ENCODE measurements around the gene SUPV3L1. TPM values are rescaled to one million over a fixed set of nuclear protein-coding genes. Genes with fewer than 3 reads are reported as not detected.

Gene SUPV3L1
- total and polyA plus RNA-seq, 10 of the 15 experiments (the other 5 are each of a cell fraction or from before 2014, with no cell fraction given), result 18.4 to 57.8 (median 44.2) TPM

DNA sequence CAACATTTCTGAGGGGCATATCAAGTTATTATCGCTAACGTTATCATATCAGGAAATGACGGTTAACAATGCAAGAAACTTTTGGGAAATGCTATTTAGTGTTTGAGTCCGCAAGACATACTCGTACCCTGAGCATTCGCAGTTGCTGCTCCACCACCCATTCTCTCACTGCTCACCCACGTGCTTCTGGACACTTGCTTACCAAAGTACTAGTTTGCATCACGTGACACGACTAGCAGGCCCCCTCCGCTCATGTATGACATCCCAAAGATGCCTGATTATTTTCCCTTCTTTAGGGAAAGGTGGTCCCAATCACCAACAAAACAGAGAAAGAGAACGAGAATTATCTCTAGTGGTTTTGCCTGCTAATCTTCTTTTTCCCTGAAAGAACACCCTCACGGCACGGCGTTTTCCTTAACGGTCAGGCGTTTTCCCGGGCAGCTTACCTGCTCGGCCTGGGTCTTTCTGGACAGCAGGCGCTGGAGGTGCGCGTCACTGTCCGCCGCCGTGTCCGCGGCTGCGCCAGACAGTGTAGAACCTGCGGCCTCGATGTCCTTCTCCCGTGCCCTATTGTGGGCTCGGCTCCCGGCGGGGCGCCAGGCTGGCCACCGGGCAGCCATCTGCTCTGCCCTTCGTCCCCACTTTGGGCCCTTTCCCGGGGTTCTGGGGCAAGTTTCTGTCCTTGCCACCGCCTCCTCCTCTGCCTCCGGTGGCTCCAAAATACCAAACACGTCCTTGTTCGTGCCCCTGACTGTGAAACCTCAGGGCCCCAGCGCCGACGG lies at the start of gene SUPV3L1 (continued):
- TF ChIP-seq, protein P1, sequence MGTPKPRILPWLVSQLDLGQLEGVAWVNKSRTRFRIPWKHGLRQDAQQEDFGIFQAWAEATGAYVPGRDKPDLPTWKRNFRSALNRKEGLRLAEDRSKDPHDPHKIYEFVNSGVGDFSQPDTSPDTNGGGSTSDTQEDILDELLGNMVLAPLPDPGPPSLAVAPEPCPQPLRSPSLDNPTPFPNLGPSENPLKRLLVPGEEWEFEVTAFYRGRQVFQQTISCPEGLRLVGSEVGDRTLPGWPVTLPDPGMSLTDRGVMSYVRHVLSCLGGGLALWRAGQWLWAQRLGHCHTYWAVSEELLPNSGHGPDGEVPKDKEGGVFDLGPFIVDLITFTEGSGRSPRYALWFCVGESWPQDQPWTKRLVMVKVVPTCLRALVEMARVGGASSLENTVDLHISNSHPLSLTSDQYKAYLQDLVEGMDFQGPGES (IDR thresholded peaks at IDR 0.05), result 0 out of 2 replicates have a peak, but pooled peaks have one; percentile 22
- peak; percentile 52 for TF ChIP-seq SP1 (IDR thresholded peaks at IDR 0.05; ENCODE audit: low read depth, low read length)
- 0 out of 2 replicates have a peak, but pooled peaks have one; percentile 46 for TF ChIP-seq GATAD2B (conservative IDR thresholded peaks at IDR 0.05; ENCODE audit: low read depth)
- TF ChIP-seq JUND (IDR thresholded peaks at IDR 0.05; ENCODE audit: low read depth, low read length), result no peak
- TF ChIP-seq, protein P2, sequence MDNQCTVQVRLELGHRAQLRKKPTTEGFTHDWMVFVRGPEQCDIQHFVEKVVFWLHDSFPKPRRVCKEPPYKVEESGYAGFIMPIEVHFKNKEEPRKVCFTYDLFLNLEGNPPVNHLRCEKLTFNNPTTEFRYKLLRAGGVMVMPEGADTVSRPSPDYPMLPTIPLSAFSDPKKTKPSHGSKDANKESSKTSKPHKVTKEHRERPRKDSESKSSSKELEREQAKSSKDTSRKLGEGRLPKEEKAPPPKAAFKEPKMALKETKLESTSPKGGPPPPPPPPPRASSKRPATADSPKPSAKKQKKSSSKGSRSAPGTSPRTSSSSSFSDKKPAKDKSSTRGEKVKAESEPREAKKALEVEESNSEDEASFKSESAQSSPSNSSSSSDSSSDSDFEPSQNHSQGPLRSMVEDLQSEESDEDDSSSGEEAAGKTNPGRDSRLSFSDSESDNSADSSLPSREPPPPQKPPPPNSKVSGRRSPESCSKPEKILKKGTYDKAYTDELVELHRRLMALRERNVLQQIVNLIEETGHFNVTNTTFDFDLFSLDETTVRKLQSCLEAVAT (IDR thresholded peaks at IDR 0.05), result no peak; the same call in none of the 2 replicates
- peak; percentile 67 for TF ChIP-seq SIX5 (IDR thresholded peaks at IDR 0.05; ENCODE audit: low read depth, low read length, severe bottlenecking)
- TF ChIP-seq FOXK2 (IDR thresholded peaks at IDR 0.05), result peak; percentile 92
- TF ChIP-seq SREBF2 (IDR thresholded peaks at IDR 0.05; ENCODE audit: low read length), result no peak
- TF ChIP-seq, protein P3, sequence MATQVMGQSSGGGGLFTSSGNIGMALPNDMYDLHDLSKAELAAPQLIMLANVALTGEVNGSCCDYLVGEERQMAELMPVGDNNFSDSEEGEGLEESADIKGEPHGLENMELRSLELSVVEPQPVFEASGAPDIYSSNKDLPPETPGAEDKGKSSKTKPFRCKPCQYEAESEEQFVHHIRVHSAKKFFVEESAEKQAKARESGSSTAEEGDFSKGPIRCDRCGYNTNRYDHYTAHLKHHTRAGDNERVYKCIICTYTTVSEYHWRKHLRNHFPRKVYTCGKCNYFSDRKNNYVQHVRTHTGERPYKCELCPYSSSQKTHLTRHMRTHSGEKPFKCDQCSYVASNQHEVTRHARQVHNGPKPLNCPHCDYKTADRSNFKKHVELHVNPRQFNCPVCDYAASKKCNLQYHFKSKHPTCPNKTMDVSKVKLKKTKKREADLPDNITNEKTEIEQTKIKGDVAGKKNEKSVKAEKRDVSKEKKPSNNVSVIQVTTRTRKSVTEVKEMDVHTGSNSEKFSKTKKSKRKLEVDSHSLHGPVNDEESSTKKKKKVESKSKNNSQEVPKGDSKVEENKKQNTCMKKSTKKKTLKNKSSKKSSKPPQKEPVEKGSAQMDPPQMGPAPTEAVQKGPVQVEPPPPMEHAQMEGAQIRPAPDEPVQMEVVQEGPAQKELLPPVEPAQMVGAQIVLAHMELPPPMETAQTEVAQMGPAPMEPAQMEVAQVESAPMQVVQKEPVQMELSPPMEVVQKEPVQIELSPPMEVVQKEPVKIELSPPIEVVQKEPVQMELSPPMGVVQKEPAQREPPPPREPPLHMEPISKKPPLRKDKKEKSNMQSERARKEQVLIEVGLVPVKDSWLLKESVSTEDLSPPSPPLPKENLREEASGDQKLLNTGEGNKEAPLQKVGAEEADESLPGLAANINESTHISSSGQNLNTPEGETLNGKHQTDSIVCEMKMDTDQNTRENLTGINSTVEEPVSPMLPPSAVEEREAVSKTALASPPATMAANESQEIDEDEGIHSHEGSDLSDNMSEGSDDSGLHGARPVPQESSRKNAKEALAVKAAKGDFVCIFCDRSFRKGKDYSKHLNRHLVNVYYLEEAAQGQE (IDR thresholded peaks at IDR 0.05; ENCODE audit: low read depth, low read length), result no peak
- peak; percentile 98 for TF ChIP-seq SIN3A (IDR thresholded peaks at IDR 0.05; ENCODE audit: low read depth, low read length)
- TF ChIP-seq, protein P4, sequence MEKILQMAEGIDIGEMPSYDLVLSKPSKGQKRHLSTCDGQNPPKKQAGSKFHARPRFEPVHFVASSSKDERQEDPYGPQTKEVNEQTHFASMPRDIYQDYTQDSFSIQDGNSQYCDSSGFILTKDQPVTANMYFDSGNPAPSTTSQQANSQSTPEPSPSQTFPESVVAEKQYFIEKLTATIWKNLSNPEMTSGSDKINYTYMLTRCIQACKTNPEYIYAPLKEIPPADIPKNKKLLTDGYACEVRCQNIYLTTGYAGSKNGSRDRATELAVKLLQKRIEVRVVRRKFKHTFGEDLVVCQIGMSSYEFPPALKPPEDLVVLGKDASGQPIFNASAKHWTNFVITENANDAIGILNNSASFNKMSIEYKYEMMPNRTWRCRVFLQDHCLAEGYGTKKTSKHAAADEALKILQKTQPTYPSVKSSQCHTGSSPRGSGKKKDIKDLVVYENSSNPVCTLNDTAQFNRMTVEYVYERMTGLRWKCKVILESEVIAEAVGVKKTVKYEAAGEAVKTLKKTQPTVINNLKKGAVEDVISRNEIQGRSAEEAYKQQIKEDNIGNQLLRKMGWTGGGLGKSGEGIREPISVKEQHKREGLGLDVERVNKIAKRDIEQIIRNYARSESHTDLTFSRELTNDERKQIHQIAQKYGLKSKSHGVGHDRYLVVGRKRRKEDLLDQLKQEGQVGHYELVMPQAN (conservative IDR thresholded peaks at IDR 0.05), result peak; percentile 96
- no peak for TF ChIP-seq RFX5 (IDR thresholded peaks at IDR 0.05; ENCODE audit: low read depth, low read length)
- TF ChIP-seq MEF2A (IDR thresholded peaks at IDR 0.05; ENCODE audit: insufficient read depth, low read depth, low read length), result no peak
- peak; percentile 22; the same call in 1 of the 2 replicates for TF ChIP-seq CHD2 (IDR thresholded peaks at IDR 0.05; ENCODE audit: borderline replicate concordance, low read depth, low read length)
- no peak for TF ChIP-seq CHD4 (IDR thresholded peaks at IDR 0.05)
- 0 out of 2 replicates have a peak, but pooled peaks have one; percentile 7 for TF ChIP-seq PAX5 (IDR thresholded peaks at IDR 0.05; ENCODE audit: borderline replicate concordance, low read depth, low read length)
- TF ChIP-seq SMARCA5 (IDR thresholded peaks at IDR 0.05), result no peak
- TF ChIP-seq, protein P5, sequence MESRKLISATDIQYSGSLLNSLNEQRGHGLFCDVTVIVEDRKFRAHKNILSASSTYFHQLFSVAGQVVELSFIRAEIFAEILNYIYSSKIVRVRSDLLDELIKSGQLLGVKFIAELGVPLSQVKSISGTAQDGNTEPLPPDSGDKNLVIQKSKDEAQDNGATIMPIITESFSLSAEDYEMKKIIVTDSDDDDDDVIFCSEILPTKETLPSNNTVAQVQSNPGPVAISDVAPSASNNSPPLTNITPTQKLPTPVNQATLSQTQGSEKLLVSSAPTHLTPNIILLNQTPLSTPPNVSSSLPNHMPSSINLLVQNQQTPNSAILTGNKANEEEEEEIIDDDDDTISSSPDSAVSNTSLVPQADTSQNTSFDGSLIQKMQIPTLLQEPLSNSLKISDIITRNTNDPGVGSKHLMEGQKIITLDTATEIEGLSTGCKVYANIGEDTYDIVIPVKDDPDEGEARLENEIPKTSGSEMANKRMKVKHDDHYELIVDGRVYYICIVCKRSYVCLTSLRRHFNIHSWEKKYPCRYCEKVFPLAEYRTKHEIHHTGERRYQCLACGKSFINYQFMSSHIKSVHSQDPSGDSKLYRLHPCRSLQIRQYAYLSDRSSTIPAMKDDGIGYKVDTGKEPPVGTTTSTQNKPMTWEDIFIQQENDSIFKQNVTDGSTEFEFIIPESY (IDR thresholded peaks at IDR 0.05), result peak; percentile 93
- TF ChIP-seq LARP7 (IDR thresholded peaks at IDR 0.05), result peak; percentile 82
- peak; percentile 85 for TF ChIP-seq PML (IDR thresholded peaks at IDR 0.05; ENCODE audit: low read length)
- TF ChIP-seq SUPT20H (IDR thresholded peaks at IDR 0.05; ENCODE audit: borderline replicate concordance, control insufficient read depth, low read depth, low read length), result no peak; the same call in 1 of the 2 replicates

Data from GM12878 (cell line).